GM15510 (cell line): Measurements from ENCODE around the gene TMEM178B.

Experiments used
- POLR2A ChIP-seq: IDR thresholded peaks from 3 replicates; pipeline ENCODE4 v1.6.1; 2011; ENCODE audit warnings: borderline replicate concordance; ENCODE audit not compliant: insufficient read length; ENCODE audit errors: extremely low read depth

Gene TMEM178B

GRCh38 chr7:141156407-141156806, 82.5 kb downstream of the TMEM178B start:
- TF ChIP-seq POLR2A: no peak

GRCh38 chr7:141157138-141157765, 83.4 kb downstream of the TMEM178B start:
- no peak for TF ChIP-seq POLR2A

GRCh38 chr7:141158561-141158960, 84.7 kb downstream of the TMEM178B start:
- no peak for TF ChIP-seq POLR2A

- no peak for TF ChIP-seq POLR2A
Measured at GRCh38 chr7:141160246-141160860, 86.5 kb downstream of the TMEM178B start.

GRCh38 chr7:141161550-141162535, 88.0 kb downstream of the TMEM178B start:
- no peak for TF ChIP-seq POLR2A

- TF ChIP-seq POLR2A: no peak
Measured at GRCh38 chr7:141165521-141165920, 91.7 kb downstream of the TMEM178B start.

GRCh38 chr7:141166926-141167325, 93.1 kb downstream of the TMEM178B start:
- no peak for TF ChIP-seq POLR2A

- TF ChIP-seq POLR2A: no peak
Measured at GRCh38 chr7:141167381-141167964, 93.6 kb downstream of the TMEM178B start.

GRCh38 chr7:141178486-141179135, 104.7 kb downstream of the TMEM178B start:
- TF ChIP-seq POLR2A: no peak

GRCh38 chr7:141181812-141182211, 107.9 kb downstream of the TMEM178B start:
- no peak for TF ChIP-seq POLR2A

GRCh38 chr7:141184532-141185190, 110.8 kb downstream of the TMEM178B start:
- no peak for TF ChIP-seq POLR2A

- no peak for TF ChIP-seq POLR2A
Measured at GRCh38 chr7:141185369-141185967, 111.6 kb downstream of the TMEM178B start.

- TF ChIP-seq POLR2A: no peak
Measured at GRCh38 chr7:141189231-141189630, 115.4 kb downstream of the TMEM178B start.

GRCh38 chr7:141190495-141190894, 116.6 kb downstream of the TMEM178B start:
- no peak for TF ChIP-seq POLR2A

- TF ChIP-seq POLR2A: no peak
Measured at GRCh38 chr7:141191277-141191676, 117.4 kb downstream of the TMEM178B start.
